Measurements from ENCODE around the gene WDR76. TPM values are rescaled to one million over a fixed set of nuclear protein-coding genes. Genes with fewer than 3 reads are reported as not detected.
"Not testable (repeated sequence)": the region's sequence is repeated elsewhere in the genome, so short reads cannot be mapped to it uniquely, and the experiment has no call there.

The WDR76 gene
- total and polyA plus RNA-seq, 7 donors: 0.34 to 0.88 (median 0.69) TPM

DNA sequence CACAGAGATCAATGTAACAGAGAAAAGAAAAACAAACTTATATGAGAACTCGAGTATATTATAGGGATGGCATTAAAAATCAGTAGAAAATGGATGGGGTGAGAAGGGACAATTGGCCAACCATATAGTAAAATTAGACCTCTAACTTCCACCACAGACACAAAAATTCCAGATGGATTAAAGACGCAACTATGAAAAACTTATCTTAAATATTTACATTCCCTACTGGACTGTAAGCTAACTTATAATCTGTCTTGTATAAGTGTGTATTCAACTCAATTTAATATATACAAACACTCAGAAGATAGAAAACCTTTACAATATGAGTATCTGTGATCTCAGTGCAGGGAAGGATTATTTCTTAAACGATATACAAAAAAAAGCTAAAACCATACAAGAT is 5.3 kb upstream of the WDR76 start:
- WGBS, 3 donors: 83 to 88% (median 87%) methylated on average over 3 of the region's 3 CpGs
- no peak for ATAC-seq
- peaks cover 0 to 16% of the 10 kb centered on the region in 2 donors for H3K36me3 ChIP-seq (ENCODE audit: insufficient read depth in 1 of 2, low read depth in 1 of 2)
- peaks cover 14% of the 10 kb centered on the region for H3K4me1 ChIP-seq
- no peak for DNase-seq
- no peak overlapping the region for H3K4me3 ChIP-seq
- H3K27ac ChIP-seq: no peak overlapping the region
- H3K9me3 ChIP-seq: no peaks in the 10 kb centered on the region
- H3K27me3 ChIP-seq (ENCODE audit: insufficient read depth in 3 of 3, low read length in 2 of 3): peaks cover 0 to 11% (median 0%) of the 10 kb centered on the region in 3 donors
- intact Hi-C loops (cut with DNase I): no loop called here
- TF ChIP-seq, protein P1, sequence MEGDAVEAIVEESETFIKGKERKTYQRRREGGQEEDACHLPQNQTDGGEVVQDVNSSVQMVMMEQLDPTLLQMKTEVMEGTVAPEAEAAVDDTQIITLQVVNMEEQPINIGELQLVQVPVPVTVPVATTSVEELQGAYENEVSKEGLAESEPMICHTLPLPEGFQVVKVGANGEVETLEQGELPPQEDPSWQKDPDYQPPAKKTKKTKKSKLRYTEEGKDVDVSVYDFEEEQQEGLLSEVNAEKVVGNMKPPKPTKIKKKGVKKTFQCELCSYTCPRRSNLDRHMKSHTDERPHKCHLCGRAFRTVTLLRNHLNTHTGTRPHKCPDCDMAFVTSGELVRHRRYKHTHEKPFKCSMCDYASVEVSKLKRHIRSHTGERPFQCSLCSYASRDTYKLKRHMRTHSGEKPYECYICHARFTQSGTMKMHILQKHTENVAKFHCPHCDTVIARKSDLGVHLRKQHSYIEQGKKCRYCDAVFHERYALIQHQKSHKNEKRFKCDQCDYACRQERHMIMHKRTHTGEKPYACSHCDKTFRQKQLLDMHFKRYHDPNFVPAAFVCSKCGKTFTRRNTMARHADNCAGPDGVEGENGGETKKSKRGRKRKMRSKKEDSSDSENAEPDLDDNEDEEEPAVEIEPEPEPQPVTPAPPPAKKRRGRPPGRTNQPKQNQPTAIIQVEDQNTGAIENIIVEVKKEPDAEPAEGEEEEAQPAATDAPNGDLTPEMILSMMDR (IDR thresholded peaks at IDR 0.05): no peak

DNA sequence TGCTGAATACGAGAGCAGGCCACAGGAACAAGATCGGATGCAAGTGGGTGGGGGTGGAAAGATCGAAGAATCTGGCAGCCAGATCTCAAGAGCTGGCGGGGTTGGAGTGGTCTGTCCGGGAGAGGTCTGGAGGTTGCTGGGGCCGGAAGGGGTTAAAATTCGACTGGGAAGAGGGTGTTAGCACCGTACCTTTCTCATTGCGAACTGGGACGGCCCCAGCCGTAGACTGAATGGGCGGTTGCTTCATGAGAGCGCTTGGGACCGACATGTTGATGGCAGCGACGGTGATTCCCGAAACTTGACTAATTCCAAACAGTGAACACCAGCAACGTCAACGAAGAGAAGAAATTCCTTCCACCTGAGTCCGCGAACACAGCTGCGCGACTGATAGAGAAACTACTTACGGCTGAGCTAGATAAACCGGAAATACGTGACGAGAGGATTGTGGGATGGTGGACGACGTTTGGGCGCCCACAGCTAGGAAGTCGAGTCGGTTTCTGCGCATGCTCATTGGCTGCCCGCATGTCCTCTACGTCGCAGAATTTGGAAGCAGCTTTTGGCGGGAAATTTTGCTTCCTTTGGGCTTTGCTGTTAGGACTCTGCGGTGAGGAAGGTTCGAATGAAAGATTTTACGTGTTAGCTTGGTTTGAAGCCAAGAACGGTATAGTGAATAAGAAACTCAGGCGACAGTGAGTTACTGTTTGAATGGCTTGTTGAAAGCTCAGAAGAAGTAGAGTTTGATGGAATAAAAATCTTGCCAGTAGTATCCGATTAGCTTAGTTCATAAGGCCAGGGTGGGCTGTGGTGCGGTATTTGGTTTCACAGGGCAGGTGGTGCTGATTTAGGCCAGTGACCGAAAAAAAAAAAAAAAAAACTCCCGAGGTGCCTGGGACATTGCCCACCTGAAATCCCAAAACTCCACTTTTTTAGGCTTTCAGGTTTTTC is 2.2 kb upstream of the WDR76 start, which contains the start of gene MFAP1:
TSS of gene MFAP1 (minus strand) at position 389 of the 945 bp plus-strand sequence. CDS start at position 268, 121 bp downstream.
- 7 to 8% (median 8%) methylated on average over 46 of the region's 46 CpGs for WGBS, 3 donors
- H3K4me1 ChIP-seq: peaks cover 20% of the 10 kb centered on the region

DNA sequence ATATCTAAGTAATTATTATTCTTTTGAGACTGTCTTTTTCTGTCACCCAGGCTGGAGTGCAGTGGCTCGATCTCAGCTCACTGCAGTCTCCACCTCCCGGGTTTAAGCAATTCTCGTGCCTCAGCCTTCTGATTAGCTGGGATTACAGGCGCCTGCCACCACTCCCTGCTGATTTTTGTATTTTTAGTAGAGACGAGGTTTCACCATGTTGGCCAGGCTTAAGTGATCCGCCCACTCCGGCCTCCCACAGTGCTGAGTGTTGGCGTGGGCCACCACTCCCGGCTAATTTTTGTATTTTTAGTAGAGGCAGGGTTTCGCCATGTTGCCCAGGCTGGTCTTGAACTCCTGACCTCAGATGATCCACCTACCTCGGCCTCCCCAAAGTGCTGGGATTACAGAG is 1.5 kb upstream of the WDR76 start:
- intact Hi-C loops (cut with DNase I); ATAC-seq; DNase-seq; H3K36me3 ChIP-seq (ENCODE audit: insufficient read depth in 1 of 2, low read depth in 1 of 2); H3K27ac ChIP-seq; H3K9me3 ChIP-seq; H3K4me3 ChIP-seq: not testable (repeated sequence)
- H3K4me1 ChIP-seq: peaks cover 20% of the 10 kb centered on the region
- peaks cover 0 to 20% (median 2%) of the 10 kb centered on the region in 3 donors for H3K27me3 ChIP-seq (ENCODE audit: insufficient read depth in 3 of 3, low read length in 2 of 3)
- 91 to 95% (median 93%) methylated on average over 11 of the region's 11 CpGs for WGBS, 3 donors

More for the DNA sequence above, 2.2 kb upstream of the WDR76 start, which contains the start of gene MFAP1:
- H3K9me3 ChIP-seq: no peaks in the 10 kb centered on the region
- peak within 1 kb of the TSS; percentile 83 for H3K4me3 ChIP-seq
- H3K36me3 ChIP-seq (ENCODE audit: insufficient read depth in 1 of 2, low read depth in 1 of 2): no peaks in the 10 kb centered on the region
- peak; percentile 95 to 99 (median 97) for ATAC-seq
- H3K27ac ChIP-seq: peak within 1 kb of the TSS; percentile 92
- H3K27me3 ChIP-seq (ENCODE audit: insufficient read depth in 3 of 3, low read length in 2 of 3): peaks cover 0 to 20% (median 2%) of the 10 kb centered on the region in 3 donors
- TF ChIP-seq, protein P1 (IDR thresholded peaks at IDR 0.05): no peak
- intact Hi-C loops (cut with DNase I): no loop called here
- DNase-seq: peak; percentile 92 to 97

DNA sequence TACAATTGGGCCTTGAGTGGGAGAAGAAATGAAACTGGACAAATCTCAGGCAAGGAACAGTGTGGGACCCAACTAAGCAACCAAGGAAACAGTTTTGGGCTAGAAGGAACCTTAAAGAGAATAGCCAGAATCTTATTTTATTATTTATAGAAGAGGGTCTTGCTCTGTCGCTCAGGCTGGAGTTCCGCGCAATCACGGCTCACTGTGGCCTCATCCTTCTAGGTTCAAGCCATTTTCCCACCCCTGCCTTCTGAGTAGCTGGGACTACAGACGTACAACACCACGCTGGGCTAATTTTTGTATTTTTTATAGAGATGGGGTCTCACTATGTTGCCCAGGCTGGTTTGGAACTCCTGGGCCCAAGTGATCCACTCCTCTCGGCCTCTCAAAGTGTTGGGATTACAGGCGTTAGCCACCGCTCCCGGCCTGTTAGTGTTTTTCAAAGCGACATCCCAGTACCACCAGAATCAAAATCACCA is 734 bp upstream of the WDR76 start:
- H3K27me3 ChIP-seq (ENCODE audit: insufficient read depth in 3 of 3, low read length in 2 of 3): peaks cover 0 to 20% (median 2%) of the 10 kb centered on the region in 3 donors
- H3K27ac ChIP-seq: no peak overlapping the region
- TF ChIP-seq, protein P1 (IDR thresholded peaks at IDR 0.05): no peak
- DNase-seq: no peak
- peaks cover 20% of the 10 kb centered on the region for H3K4me1 ChIP-seq
- no peaks in the 10 kb centered on the region for H3K36me3 ChIP-seq (ENCODE audit: insufficient read depth in 1 of 2, low read depth in 1 of 2)
- intact Hi-C loops (cut with DNase I): no loop called here
- WGBS, 3 donors: 96% methylated on average over 11 of the region's 11 CpGs
- no peak for ATAC-seq
- no peaks in the 10 kb centered on the region for H3K9me3 ChIP-seq
- H3K4me3 ChIP-seq: peak overlapping the region; percentile 64

DNA sequence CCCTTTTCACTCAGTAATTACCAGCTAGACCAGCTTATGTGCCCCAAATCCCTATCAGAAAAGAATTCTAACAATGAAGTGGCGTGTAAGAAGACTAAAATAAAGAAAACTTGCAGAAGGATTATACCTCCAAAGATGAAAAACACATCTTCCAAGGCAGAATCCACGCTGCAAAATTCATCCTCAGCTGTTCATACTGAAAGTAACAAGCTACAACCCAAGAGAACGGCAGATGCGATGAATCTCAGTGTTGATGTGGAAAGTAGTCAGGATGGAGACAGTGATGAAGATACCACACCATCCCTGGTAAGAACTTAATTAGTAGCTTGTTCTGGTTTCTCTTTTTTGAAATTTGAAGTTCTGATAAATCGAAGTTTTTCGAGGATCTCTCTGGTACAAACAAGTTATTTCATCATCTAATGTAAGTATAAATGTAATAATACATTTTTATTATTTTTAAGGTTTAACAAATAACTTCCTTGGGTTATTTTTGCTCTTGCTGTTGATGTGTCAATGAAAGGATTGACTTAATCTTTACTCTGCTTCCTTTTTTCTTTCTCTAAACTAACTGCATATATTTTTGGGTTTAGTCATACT is 1.4 kb downstream of the WDR76 start:
- intact Hi-C loops (cut with DNase I): no loop called here
- H3K9me3 ChIP-seq: no peaks in the 10 kb centered on the region
- peaks cover 0 to 20% (median 2%) of the 10 kb centered on the region in 3 donors for H3K27me3 ChIP-seq (ENCODE audit: insufficient read depth in 3 of 3, low read length in 2 of 3)
- WGBS, 3 donors: 44 to 50% (median 47%) methylated on average over 6 of the region's 6 CpGs
- no peak overlapping the region for H3K4me3 ChIP-seq
- H3K36me3 ChIP-seq (ENCODE audit: insufficient read depth in 1 of 2, low read depth in 1 of 2): no peaks in the 10 kb centered on the region
- no peak for ATAC-seq
- no peak for DNase-seq
- H3K4me1 ChIP-seq: peaks cover 14% of the 10 kb centered on the region
- H3K27ac ChIP-seq: no peak overlapping the region
- TF ChIP-seq, protein P1 (IDR thresholded peaks at IDR 0.05): no peak

DNA sequence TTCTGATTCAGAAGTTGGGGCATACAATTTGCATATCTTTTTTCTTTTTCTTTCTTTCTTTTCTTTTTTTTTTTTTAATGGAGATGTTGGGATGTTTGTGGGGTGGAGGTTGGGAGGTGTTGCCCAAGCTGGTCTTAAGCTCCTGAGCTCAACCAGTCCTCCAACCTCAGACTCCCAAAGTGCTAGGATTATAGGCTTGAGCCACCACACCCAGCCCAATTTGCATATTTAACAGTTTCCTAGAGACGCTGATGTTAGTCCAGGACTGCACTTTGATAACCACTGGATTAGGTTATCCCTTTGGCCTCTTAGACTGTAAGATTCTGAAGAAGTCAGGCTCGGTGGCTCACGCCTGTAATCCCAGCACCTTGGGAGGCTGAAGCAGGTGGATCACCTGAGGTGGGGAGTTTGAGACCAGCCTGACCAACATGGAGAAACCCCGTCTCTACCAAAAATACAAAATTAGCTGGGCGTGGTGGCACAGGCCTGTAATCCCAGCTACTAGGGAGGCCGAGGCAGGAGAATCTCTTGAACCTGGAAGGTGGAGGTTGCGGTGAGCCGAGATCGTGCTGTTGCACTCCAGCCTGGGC is 3.2 kb downstream of the WDR76 start:
- H3K4me1 ChIP-seq; intact Hi-C loops (cut with DNase I); DNase-seq; H3K4me3 ChIP-seq; H3K9me3 ChIP-seq; H3K27ac ChIP-seq; H3K36me3 ChIP-seq (ENCODE audit: insufficient read depth in 1 of 2, low read depth in 1 of 2); ATAC-seq: not testable (repeated sequence)
- H3K27me3 ChIP-seq (ENCODE audit: insufficient read depth in 3 of 3, low read length in 2 of 3): peaks cover 0 to 20% (median 2%) of the 10 kb centered on the region in 3 donors
- 95 to 100% (median 97%) methylated on average over 9 of the region's 9 CpGs for WGBS, 3 donors

All from psoas muscle (tissue), 8 donors.